Activated CD8-positive, alpha-beta memory T cell treated with anti-CD3 and anti-CD28 coated beads for 1 hour (primary cell): Measurements from ENCODE around the gene DNAAF5.
"Not testable (repeated sequence)": the region's sequence is repeated elsewhere in the genome, so short reads cannot be mapped to it uniquely, and the experiment has no call there.

Source experiments
- DNase-seq, 2 donors: peaks; one replicate each; pipeline ENCODE4 v3.0.0-alpha.2; 2020; ENCODE audit warnings: low read depth in 1 of 2; ENCODE audit errors: extremely low read depth in 1 of 2

DNAAF5 gene

GRCh38 chr7:780081-780480, 53.6 kb downstream of the DNAAF5 start:
- no peak for DNase-seq

DNA sequence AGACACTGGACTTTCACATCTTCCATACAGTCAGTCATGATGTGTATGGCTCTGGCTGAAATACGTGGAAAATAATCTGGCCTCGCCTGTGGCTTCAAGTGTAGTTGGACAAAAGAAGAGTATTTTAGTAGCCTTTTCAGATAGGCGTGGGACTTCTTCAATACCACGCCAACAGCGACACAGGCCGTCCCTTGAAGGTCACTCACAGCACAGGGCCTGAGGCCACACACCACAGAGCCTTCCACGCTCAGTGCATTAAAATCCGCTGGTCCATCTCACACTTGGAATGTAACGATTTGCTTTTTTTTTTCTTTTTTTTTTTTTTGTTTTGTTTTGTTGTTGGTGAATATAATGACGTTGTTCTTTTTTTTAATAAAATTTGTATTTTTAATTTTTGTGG, 54.0 kb downstream of the DNAAF5 start:
- DNase-seq, result no peak

GRCh38 chr7:781186-781849, 54.8 kb downstream of the DNAAF5 start:
- no peak for DNase-seq

- no peak for DNase-seq
Observed at GRCh38 chr7:781936-782529, 55.5 kb downstream of the DNAAF5 start.

DNA sequence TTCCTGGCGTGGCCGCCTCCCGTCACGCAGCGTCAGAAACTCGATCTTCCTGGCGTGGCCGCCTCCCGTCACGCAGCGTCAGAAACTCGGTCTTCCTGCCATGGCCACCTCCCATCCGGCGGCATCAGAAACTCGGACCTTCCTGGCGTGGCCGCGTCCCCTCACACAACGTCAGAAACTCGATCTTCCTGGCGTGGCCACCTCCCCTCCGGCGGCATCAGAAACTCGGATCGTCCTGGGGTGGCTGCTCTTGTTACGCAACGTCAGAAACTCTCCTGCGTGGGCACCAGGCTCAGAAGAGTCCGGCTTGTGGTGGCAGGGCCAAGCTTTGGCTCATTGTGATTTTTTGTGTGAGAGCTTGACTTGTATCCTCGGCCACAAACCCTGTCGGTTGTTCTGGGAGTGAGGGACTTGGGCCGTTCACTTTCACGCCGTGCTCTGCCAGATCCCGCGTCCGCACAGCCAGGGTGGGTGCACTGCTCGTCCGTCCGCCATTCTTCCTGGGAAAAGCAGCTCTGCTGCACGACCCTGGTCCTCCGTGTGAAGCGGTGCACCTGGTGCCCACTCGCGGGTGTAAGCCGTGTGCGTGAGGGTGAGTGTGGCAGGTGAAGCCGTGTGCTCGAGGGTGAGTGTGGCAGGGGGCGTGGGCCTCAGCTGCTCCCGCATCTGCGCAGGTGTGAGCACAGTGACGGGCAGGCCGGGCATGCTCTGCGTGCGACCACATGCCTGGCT, 56.4 kb downstream of the DNAAF5 start:
- no peak for DNase-seq

- no peak for DNase-seq
Observed at GRCh38 chr7:783556-784490, 57.3 kb downstream of the DNAAF5 start.

GRCh38 chr7:784971-785370, 58.5 kb downstream of the DNAAF5 start:
- DNase-seq, result no peak

DNA sequence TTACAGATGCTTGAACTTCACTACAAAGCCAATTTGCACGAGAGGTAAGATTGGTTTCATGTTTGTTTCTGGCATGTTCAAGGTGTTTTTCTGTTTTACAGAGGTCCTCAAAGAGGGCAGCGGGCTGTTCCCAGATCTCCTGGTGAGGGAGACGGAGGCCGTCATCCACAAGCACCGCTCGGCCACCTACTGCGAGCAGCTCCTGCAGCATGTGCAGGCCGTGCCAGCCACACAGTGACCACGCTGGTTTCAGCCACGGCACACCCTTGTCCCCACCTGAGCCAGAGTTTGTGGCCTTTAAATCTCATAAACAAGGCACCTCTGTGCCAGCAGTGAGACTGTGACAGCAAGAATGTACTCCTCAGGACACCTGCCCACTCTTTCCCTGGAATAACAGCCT, 58.9 kb downstream of the DNAAF5 start:
- no peak for DNase-seq

GRCh38 chr7:786472-787255, 60.2 kb downstream of the DNAAF5 start:
- peak; percentile 37 to 64 for DNase-seq

DNA sequence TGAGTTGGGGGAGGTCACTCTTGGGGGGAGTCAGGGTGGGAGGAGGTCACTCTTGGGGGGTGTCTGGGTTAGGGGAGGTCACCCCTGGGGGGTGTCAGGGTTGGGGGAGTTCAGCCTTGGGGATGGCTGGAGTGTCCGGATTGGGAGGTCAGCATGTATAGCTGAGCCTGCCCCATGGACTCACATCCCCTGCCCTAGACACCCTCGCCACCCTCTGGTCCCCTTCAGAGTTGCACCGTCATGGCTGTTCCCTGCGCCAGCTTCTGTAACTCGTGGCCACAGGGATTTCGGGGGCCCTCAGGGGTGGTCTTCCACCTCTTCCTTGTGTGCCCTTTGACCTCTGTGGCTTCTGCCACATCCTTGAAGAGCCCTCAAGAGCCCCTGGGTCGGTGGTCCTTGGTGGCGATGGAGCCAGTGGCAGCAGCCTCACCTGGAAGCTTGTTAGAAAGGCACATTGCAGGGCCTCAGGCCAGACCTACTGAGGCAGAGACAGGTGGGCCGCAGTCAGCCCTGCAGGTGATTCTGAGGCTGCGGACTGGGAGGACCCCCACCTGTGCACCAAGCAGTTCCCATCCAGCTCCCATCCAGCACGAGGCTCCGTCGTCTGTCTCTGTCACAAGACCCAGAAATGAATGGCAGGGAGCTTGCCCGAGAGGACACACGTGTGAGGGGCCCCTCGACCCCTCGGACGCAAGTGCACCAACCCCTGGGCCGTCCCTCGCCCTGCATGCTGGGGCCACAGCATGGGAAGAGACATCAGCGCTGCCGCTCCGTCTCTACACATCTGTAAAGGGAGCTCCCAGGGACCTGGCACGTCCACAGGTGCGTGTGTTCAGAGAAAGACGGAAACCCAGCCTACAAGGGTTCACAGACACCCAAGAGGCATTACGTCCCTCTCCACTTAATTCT, 61.1 kb downstream of the DNAAF5 start:
- no peak for DNase-seq

GRCh38 chr7:791519-791918, 65.0 kb downstream of the DNAAF5 start:
- no peak for DNase-seq

GRCh38 chr7:794207-794606, 67.7 kb downstream of the DNAAF5 start:
- DNase-seq, result no peak

GRCh38 chr7:794671-795329, 68.3 kb downstream of the DNAAF5 start:
- DNase-seq, result no peak

DNA sequence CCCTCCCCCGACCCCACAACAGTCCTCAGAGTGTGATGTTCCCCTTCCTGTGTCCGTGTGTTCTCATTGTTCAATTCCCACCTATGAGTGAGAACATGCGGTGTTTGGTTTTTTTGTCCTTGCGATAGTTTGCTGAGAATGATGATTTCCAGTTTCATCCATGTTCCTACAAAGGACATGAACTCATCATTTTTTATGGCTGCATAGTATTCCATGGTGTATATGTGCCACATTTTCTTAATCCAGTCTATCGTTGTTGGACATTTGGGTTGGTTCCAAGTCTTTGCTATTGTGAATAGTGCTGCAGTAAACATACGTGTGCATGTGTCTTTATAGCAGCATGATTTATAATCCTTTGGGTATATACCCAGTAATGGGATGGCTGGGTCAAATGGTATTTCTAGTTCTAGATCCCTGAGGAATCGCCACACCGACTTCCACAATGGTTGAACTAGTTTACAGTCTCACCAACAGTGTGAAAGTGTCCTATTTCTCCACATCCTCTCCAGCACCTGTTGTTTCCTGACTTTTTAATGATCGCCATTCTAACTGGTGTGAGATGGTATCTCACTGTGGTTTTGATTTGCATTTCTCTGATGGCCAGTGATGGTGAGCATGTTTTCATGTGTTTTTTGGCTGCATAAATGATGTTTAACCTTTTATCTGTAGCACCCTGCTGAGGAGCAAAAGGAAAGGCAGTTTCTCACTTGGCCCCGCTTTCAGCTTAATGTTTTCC, 70.1 kb downstream of the DNAAF5 start:
- not testable (repeated sequence) for DNase-seq

DNA sequence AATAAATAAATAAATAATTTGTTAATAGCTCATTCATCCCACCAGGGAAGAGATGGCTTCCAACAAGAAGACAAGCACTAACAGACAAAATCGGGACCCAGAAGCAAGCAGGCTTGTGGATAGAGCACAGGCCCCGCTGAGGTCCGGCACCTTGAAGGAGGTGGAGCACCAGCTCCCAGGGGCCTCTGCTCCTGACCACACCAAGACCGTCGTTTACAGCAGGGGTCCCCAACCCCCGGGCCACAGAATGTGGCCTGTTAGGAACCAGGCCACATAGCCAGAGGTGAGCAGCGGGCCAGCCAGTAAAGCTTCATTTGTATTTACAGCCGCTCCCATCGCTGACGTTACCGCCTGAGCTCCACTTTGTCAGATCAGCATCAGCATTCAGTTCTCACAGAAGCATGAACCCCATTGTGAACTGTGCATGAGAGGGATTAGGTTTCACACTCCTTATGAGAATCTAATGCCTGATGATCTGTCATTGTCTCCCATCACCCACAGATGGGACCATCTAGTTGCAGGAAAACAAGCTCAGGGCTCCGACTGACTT, 72.5 kb downstream of the DNAAF5 start:
- no peak for DNase-seq

GRCh38 chr7:800692-801091, 74.2 kb downstream of the DNAAF5 start:
- no peak for DNase-seq

DNA sequence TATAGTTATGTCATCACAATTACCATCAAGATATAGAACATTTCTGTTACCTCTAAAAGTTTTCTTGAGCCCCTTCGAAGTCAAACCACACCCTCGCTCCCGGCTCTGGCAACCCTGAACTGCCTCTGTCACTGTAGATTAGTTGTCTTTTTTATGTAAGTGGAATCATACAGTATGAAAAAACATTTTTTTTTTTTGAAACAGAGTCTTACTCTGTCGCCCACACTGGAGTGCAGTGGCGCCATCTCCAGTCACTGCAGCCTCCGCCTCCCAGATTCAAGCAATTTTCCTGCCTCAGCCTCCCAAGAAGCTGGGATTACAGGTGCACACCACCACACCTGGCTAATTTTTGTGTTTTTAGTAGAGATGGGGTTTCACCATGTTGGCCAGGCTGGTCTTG, 74.9 kb downstream of the DNAAF5 start:
- not testable (repeated sequence) for DNase-seq

GRCh38 chr7:801940-802381, 75.5 kb downstream of the DNAAF5 start:
- DNase-seq, result no peak
